ENCODE data around the gene ANKRD52. TPM values are rescaled to one million over a fixed set of nuclear protein-coding genes. Genes with fewer than 3 reads are reported as not detected.

The ANKRD52 gene
- total and polyA plus RNA-seq, 9 of the 15 experiments (the other 6 are each of a cell fraction or from before 2014, with no cell fraction given): 0.52 to 46.8 (median 7.9) TPM

DNA sequence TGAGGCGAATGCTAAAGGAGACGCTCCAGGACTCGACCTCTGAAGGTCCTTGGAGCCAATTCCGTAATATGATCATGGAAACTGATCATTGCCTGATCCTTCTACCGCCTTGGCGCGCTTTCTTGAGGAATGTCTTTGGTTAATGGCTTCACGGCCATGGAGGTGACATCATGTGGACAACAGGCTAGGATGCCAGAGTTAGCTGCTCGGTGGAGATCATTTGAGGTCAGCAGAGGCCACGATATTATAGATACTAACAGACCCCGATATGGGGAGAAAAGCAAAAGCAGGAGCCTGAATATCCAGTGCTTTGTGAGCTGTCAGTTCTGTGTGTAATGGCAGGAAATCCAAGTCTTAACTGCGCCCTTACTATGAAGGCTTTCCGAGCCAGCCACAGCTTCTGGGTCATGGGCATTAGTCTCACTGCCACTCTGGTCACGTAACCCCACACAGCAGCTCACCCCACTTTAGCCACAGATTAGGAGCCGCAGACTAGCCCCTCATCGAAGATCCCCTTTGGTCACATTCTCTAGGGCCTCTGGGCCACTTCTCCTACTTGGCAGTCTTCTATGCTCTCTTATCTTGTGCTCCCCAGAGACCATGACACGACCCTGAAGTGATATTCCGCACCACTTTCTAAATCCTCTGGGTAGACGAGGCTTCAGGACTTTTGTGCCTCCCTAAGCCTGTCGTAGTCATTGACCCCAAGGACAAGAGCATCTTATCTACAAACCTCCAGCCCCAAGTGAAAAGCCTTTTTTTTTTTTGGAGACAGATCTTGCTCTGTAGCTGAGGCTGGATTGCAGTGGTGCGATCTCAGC, 42.7 kb upstream of the ANKRD52 start (continued):
- peak; percentile 45 for TF ChIP-seq HDAC3 (IDR thresholded peaks at IDR 0.05; ENCODE audit: borderline replicate concordance, partially characterized antibody)
- TF ChIP-seq PPARD (CRISPR knock-in tag; IDR thresholded peaks at IDR 0.05): no peak
- TF ChIP-seq TAF1 (IDR thresholded peaks at IDR 0.05; ENCODE audit: control insufficient read depth, extremely low read depth, insufficient read depth, low read length, severe bottlenecking): peak; percentile 41
- TF ChIP-seq SMARCA5 (IDR thresholded peaks at IDR 0.05): peak; percentile 63; the same call in 1 of the 2 replicates
- TF ChIP-seq CEBPG (CRISPR knock-in tag; IDR thresholded peaks at IDR 0.05): no peak
- TF ChIP-seq CEBPG (tag; conservative IDR thresholded peaks at IDR 0.05 in 1 of 2, IDR thresholded peaks at IDR 0.05 in 1 of 2): no peak
- TF ChIP-seq, protein P1, sequence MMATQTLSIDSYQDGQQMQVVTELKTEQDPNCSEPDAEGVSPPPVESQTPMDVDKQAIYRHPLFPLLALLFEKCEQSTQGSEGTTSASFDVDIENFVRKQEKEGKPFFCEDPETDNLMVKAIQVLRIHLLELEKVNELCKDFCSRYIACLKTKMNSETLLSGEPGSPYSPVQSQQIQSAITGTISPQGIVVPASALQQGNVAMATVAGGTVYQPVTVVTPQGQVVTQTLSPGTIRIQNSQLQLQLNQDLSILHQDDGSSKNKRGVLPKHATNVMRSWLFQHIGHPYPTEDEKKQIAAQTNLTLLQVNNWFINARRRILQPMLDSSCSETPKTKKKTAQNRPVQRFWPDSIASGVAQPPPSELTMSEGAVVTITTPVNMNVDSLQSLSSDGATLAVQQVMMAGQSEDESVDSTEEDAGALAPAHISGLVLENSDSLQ (IDR thresholded peaks at IDR 0.05): no peak
- TF ChIP-seq, protein P2, sequence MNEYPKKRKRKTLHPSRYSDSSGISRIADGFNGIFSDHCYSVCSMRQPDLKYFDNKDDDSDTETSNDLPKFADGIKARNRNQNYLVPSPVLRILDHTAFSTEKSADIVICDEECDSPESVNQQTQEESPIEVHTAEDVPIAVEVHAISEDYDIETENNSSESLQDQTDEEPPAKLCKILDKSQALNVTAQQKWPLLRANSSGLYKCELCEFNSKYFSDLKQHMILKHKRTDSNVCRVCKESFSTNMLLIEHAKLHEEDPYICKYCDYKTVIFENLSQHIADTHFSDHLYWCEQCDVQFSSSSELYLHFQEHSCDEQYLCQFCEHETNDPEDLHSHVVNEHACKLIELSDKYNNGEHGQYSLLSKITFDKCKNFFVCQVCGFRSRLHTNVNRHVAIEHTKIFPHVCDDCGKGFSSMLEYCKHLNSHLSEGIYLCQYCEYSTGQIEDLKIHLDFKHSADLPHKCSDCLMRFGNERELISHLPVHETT (CRISPR knock-in tag; conservative IDR thresholded peaks at IDR 0.05 in 1 of 2, IDR thresholded peaks at IDR 0.05 in 1 of 2): no peak; a peak in 1 of 4 replicates
- TF ChIP-seq NFRKB (IDR thresholded peaks at IDR 0.05; ENCODE audit: low read depth): peak; percentile 94
- TF ChIP-seq NFYB (IDR thresholded peaks at IDR 0.05; ENCODE audit: extremely low read depth, insufficient read length): no peak
- peak; percentile 85 for TF ChIP-seq HDAC2 (IDR thresholded peaks at IDR 0.05)
- TF ChIP-seq, protein P3, sequence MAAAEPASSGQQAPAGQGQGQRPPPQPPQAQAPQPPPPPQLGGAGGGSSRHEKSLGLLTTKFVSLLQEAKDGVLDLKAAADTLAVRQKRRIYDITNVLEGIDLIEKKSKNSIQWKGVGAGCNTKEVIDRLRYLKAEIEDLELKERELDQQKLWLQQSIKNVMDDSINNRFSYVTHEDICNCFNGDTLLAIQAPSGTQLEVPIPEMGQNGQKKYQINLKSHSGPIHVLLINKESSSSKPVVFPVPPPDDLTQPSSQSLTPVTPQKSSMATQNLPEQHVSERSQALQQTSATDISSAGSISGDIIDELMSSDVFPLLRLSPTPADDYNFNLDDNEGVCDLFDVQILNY (CRISPR knock-in tag; IDR thresholded peaks at IDR 0.05): no peak
- peak; percentile 33; the same call in 1 of the 2 replicates for TF ChIP-seq ZBTB17 (CRISPR knock-in tag; IDR thresholded peaks at IDR 0.05)
- TF ChIP-seq ZNF431 (CRISPR knock-in tag; IDR thresholded peaks at IDR 0.05): no peak
- TF ChIP-seq RFX1 (IDR thresholded peaks at IDR 0.05): no peak
- TF ChIP-seq ZNF586 (CRISPR knock-in tag; conservative IDR thresholded peaks at IDR 0.05): no peak
- no peak for TF ChIP-seq BDP1 (IDR thresholded peaks at IDR 0.05; ENCODE audit: insufficient read depth, insufficient read length)
- TF ChIP-seq ETV5 (CRISPR knock-in tag; IDR thresholded peaks at IDR 0.05; ENCODE audit: low read depth): no peak
- no peak for TF ChIP-seq KLF10 (CRISPR knock-in tag; IDR thresholded peaks at IDR 0.05)
- TF ChIP-seq, protein P4, sequence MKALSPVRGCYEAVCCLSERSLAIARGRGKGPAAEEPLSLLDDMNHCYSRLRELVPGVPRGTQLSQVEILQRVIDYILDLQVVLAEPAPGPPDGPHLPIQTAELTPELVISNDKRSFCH (CRISPR knock-in tag; IDR thresholded peaks at IDR 0.05): no peak
- TF ChIP-seq, protein P4 (tag; IDR thresholded peaks at IDR 0.05): peak; percentile 57; the same call in 1 of the 2 replicates
- no peak for TF ChIP-seq RFX7 (CRISPR knock-in tag; IDR thresholded peaks at IDR 0.05)
- TF ChIP-seq, protein P5, sequence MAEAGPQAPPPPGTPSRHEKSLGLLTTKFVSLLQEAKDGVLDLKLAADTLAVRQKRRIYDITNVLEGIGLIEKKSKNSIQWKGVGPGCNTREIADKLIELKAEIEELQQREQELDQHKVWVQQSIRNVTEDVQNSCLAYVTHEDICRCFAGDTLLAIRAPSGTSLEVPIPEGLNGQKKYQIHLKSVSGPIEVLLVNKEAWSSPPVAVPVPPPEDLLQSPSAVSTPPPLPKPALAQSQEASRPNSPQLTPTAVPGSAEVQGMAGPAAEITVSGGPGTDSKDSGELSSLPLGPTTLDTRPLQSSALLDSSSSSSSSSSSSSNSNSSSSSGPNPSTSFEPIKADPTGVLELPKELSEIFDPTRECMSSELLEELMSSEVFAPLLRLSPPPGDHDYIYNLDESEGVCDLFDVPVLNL (CRISPR knock-in tag; IDR thresholded peaks at IDR 0.05; ENCODE audit: low read depth): no peak

Data from K562 (cell line).